ENCODE results near the gene ACSF2. TPM values are rescaled to one million over a fixed set of nuclear protein-coding genes. Genes with fewer than 3 reads are reported as not detected.
A peak's percentile ranks its signal among the peaks of the same experiment; 100 is the strongest.

ACSF2 gene
- total and polyA plus RNA-seq, 2 of the 13 experiments (the other 11 are each of a cell fraction or from before 2014, with no cell fraction given) = 87.3 to 109 TPM

GRCh38 chr17:50380369-50381259, 45.4 kb upstream of the ACSF2 start (continued):
- 0 out of 2 replicates have a peak, but pooled peaks have one; percentile 24 for TF ChIP-seq ZHX1 (CRISPR knock-in tag; IDR thresholded peaks at IDR 0.05; ENCODE audit: low read depth)
- no peak for TF ChIP-seq MYC (CRISPR knock-in tag; IDR thresholded peaks at IDR 0.05; ENCODE audit: borderline replicate concordance)
- TF ChIP-seq ZNF121 (CRISPR knock-in tag; IDR thresholded peaks at IDR 0.05) = no peak
- TF ChIP-seq SRF (IDR thresholded peaks at IDR 0.05; ENCODE audit: low read depth, low read length) = no peak
- no peak for TF ChIP-seq HMG20B (CRISPR knock-in tag; conservative IDR thresholded peaks at IDR 0.05)
- no peak for TF ChIP-seq ZNF12 (CRISPR knock-in tag; IDR thresholded peaks at IDR 0.05)
- TF ChIP-seq KDM5A (IDR thresholded peaks at IDR 0.05; ENCODE audit: borderline replicate concordance, low read length) = no peak
- no peak for TF ChIP-seq SNAI1 (CRISPR knock-in tag; IDR thresholded peaks at IDR 0.05; ENCODE audit: borderline replicate concordance)
- no peak for TF ChIP-seq ZBTB14 (CRISPR knock-in tag; IDR thresholded peaks at IDR 0.05)
- TF ChIP-seq ZC3H4 (CRISPR knock-in tag; IDR thresholded peaks at IDR 0.05; ENCODE audit: borderline replicate concordance) = 0 out of 2 replicates have a peak, but pooled peaks have one; percentile 48
- no peak for TF ChIP-seq FOXC1 (CRISPR knock-in tag; IDR thresholded peaks at IDR 0.05; ENCODE audit: borderline replicate concordance)
- TF ChIP-seq LCORL (IDR thresholded peaks at IDR 0.05) = no peak
- no peak for TF ChIP-seq LCORL (CRISPR knock-in tag; IDR thresholded peaks at IDR 0.05)
- TF ChIP-seq ZNF709 (CRISPR knock-in tag; IDR thresholded peaks at IDR 0.05) = no peak
- no peak for TF ChIP-seq TOE1 (CRISPR knock-in tag; IDR thresholded peaks at IDR 0.05)
- no peak for TF ChIP-seq ZNF263 (CRISPR knock-in tag; IDR thresholded peaks at IDR 0.05)
- TF ChIP-seq ZNF136 (CRISPR knock-in tag; IDR thresholded peaks at IDR 0.05; ENCODE audit: low read depth) = no peak
- TF ChIP-seq ZNF724P (CRISPR knock-in tag; IDR thresholded peaks at IDR 0.05; ENCODE audit: borderline replicate concordance) = no peak
- TF ChIP-seq ZFX (CRISPR knock-in tag; IDR thresholded peaks at IDR 0.05; ENCODE audit: low read depth) = peak; percentile 27; the same call in 1 of the 2 replicates
- TF ChIP-seq JUND (CRISPR knock-in tag; IDR thresholded peaks at IDR 0.05) = no peak
- no peak for TF ChIP-seq HNRNPL (IDR thresholded peaks at IDR 0.05; ENCODE audit: low read depth, low read length)
- TF ChIP-seq ZNF704 (CRISPR knock-in tag; IDR thresholded peaks at IDR 0.05; ENCODE audit: borderline replicate concordance) = no peak
- TF ChIP-seq MXI1 (IDR thresholded peaks at IDR 0.05; ENCODE audit: borderline replicate concordance, low read depth, low read length) = no peak
- no peak for TF ChIP-seq ZNF468 (CRISPR knock-in tag; IDR thresholded peaks at IDR 0.05)

Data from HepG2 (cell line).